Measurements from ENCODE around the gene RALB. TPM values are rescaled to one million over a fixed set of nuclear protein-coding genes. Genes with fewer than 3 reads are reported as not detected.

The RALB gene
- total and polyA plus RNA-seq, 2 of the 4 experiments (the other 2 are of a cell fraction), result 53.6 to 54.7 TPM

- no peak overlapping the region for H2AK5ac ChIP-seq (ENCODE audit: low read depth, low read length)
- CTCF ChIA-PET, result interaction anchor here (0.5 to 0.9 kb wide), 3 partner anchors 32 to 1432 kb away, joined by 3 to 6 read pairs (median 5); no protein-coding TSS in a partner anchor
- BruUV-seq (replicated peaks), result no TSS peak
Observed at GRCh38 chr2:120256651-120257000, 4.0 kb downstream of the RALB start.

More at GRCh38 chr2:120256651-120257000, 4.0 kb downstream of the RALB start:
- dilution Hi-C loops (cut with HindIII; ENCODE audit: low sequenced_read_pairs, unreplicated experiment) (no loop called here), intact Hi-C loops (cut with micrococcal nuclease) (no loop called here), in situ Hi-C loops (cut with MboI; ENCODE audit: low sequenced_read_pairs) (no loop called here)
- no peak overlapping the region for H3K4ac ChIP-seq (ENCODE audit: low read depth, low read length)
- no peak overlapping the region for H2AFZ ChIP-seq (replicated peaks; ENCODE audit: low read length, poor library complexity)
- H2BK20ac ChIP-seq (ENCODE audit: low read depth, low read length), result no peak overlapping the region
- peaks cover 18 to 67% of the 10 kb centered on the region in 2 experiments for H3K79me1 ChIP-seq (ENCODE audit: low read depth in 1 of 2, low read length in 2 of 2)
- TF ChIP-seq CTCF (conservative IDR thresholded peaks at IDR 0.05; ENCODE audit: low read depth, low read length), result no peak
- no peak for TF ChIP-seq SMC3 (IDR thresholded peaks at IDR 0.05; ENCODE audit: low read depth, low read length)
- TF ChIP-seq FOS (IDR thresholded peaks at IDR 0.05; ENCODE audit: low read depth, low read length), result no peak
- TF ChIP-seq MAZ (IDR thresholded peaks at IDR 0.05; ENCODE audit: borderline replicate concordance, low read depth, low read length), result no peak
- TF ChIP-seq RFX5 (IDR thresholded peaks at IDR 0.05; ENCODE audit: low read depth, low read length), result no peak
- TF ChIP-seq USF2 (IDR thresholded peaks at IDR 0.05; ENCODE audit: low read depth, low read length), result no peak
- no peak for TF ChIP-seq CHD1 (IDR thresholded peaks at IDR 0.05; ENCODE audit: low read depth, low read length)
- no peak for TF ChIP-seq RCOR1 (IDR thresholded peaks at IDR 0.05; ENCODE audit: insufficient replicate concordance, low read length)
- H3K56ac ChIP-seq (ENCODE audit: extremely low read depth, insufficient read depth, low read length), result no peak overlapping the region
- peaks cover 5% of the 10 kb centered on the region for H3K9me3 ChIP-seq (ENCODE audit: control insufficient read depth, insufficient read depth, low read length)
- no peaks in the 10 kb centered on the region for H3K36me3 ChIP-seq (ENCODE audit: control insufficient read depth, insufficient read depth, low read length)
- no peak overlapping the region for H2AK9ac ChIP-seq (replicated peaks; ENCODE audit: low read depth, low read length, poor library complexity)
- no peak overlapping the region for H2BK15ac ChIP-seq (ENCODE audit: low read depth, low read length)
- no peaks in the 10 kb centered on the region for H3K27me3 ChIP-seq (ENCODE audit: control insufficient read depth, insufficient read depth, low read length)
- POLR2A ChIA-PET (ENCODE audit: unreplicated experiment), result no interaction called here
- H3K18ac ChIP-seq (ENCODE audit: low read depth, low read length), result no peak overlapping the region
- DNase-seq (no peak), ATAC-seq (ENCODE audit: low read depth) (no peak)
- no peak overlapping the region for H4K8ac ChIP-seq (ENCODE audit: low read depth in 2 of 2, low read length in 2 of 2)
- H4K20me1 ChIP-seq (ENCODE audit: insufficient read depth, low read length), result peaks cover 56% of the 10 kb centered on the region
- H3K4me2 ChIP-seq (ENCODE audit: low read depth, low read length), result no peak overlapping the region
- H3K27ac ChIP-seq (ENCODE audit: insufficient read depth, low read length), result no peak overlapping the region
- H3K9me1 ChIP-seq (ENCODE audit: insufficient read depth, low read length), result 0 out of 2 replicates have a peak, but pooled peaks cover 16% of the 10 kb centered on the region
- H3K9ac ChIP-seq (ENCODE audit: low read depth, low read length), result no peak overlapping the region
- no peak overlapping the region for H2BK120ac ChIP-seq (ENCODE audit: low read depth, low read length)
- no peak overlapping the region for H4K91ac ChIP-seq (ENCODE audit: insufficient read depth, low read depth, low read length)
- H4K5ac ChIP-seq (ENCODE audit: low read depth, low read length), result no peak overlapping the region
- H3K23ac ChIP-seq (ENCODE audit: low read depth, low read length), result no peak overlapping the region
- no peak overlapping the region for H3K14ac ChIP-seq (replicated peaks; ENCODE audit: low read depth, low read length)
- H2BK5ac ChIP-seq (ENCODE audit: low read depth, low read length, poor library complexity, severe bottlenecking), result no peak overlapping the region
- H3K4me3 ChIP-seq (ENCODE audit: insufficient read depth, low read depth, low read length), result no peak overlapping the region
- WGBS, 2 experiments (ENCODE audit: extremely low coverage in 2 of 2, insufficient read length in 1 of 2), result no CpG with 5 or more reads among the region's 1 CpG
- peaks cover 5% of the 10 kb centered on the region; the same call in 1 of the 2 replicates for H3K4me1 ChIP-seq (ENCODE audit: control insufficient read depth, insufficient read depth, low read length)
